Endometrial microvascular endothelial cells (primary cell): ENCODE measurements around the gene ZCCHC7. TPM values are rescaled to one million over a fixed set of nuclear protein-coding genes. Genes with fewer than 3 reads are reported as not detected.
"Not testable (repeated sequence)": the region's sequence is repeated elsewhere in the genome, so short reads cannot be mapped to it uniquely, and the experiment has no call there.

Source experiments
- in situ Hi-C: cut with HindIII; loops from 2 replicates; pipeline ENCODE4 v1.10.0; 2017; ENCODE audit warnings: low sequenced_read_pairs, low pct_unique_long_range_greater_than_20kb; ENCODE audit errors: inconsistent ontology term
- total RNA-seq: library from RNA; depleted of rRNA; stranded (reverse); fragments of >200 nt; gene quantifications from one replicate; pipeline ENCODE4 v1.2.3, GENCODE V29; 2015; ENCODE audit errors: inconsistent ontology term

ZCCHC7 gene
- total RNA-seq, 1 donor from 2014 or later = 8.3 TPM

DNA sequence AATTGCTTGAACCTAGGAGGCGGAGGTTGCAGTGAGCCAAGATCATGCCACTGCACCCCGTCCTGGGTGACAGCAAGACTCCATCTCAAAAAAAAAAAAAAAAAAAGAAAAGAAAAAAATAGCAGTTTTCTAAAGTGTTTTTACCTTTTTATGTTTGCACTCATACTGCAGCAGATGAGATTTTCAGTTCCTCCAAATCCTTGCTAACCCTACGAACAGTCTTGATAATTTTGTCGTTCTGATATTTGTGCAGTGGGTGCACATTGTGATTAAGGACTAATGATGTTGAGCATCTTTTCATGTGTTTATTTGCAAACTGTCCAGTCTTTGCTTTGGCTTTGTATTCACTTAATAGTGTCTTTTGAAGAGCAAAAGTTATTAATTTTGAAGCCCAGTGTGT is 42.9 kb downstream of the ZCCHC7 start:
- in situ Hi-C loops = no loop called here

DNA sequence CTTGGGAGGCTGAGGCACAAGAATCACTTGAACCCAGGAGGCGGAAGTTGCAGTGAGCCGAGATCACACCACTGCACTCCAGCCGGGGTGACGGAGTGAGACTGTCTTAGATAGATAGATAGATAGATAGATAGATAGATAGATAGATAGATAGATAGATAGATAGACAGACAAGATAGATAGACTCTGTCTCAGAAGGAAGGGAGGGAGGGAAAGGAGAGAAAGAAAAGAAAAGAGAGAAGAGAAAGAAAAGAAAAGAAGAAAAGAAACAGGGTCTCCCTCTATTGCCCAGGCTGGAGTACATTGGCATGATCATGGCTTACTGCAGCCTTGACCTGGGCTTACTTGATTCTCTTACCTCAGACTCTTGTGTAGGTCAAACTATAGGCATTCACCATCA is 44.0 kb downstream of the ZCCHC7 start:
- in situ Hi-C loops = not testable (repeated sequence)

DNA sequence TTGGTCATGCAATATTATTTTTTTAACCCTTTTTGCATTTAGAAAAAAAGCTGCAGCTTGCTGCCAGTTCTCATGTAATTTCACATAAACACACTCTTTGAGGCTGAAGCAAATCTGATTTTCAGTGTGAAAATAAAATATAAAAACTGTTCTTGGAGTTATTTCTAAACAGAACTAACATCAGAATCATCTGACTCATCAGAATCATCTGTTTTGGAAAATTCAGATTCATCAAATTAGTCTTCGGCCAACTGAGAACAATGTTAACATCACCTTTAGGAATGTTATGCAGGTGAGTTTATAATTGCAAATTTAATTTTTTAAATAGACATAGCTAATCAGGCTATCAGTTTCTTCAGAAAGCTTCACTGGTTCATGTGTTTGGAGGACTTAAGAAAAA is 45.3 kb downstream of the ZCCHC7 start:
- in situ Hi-C loops = no loop called here

DNA sequence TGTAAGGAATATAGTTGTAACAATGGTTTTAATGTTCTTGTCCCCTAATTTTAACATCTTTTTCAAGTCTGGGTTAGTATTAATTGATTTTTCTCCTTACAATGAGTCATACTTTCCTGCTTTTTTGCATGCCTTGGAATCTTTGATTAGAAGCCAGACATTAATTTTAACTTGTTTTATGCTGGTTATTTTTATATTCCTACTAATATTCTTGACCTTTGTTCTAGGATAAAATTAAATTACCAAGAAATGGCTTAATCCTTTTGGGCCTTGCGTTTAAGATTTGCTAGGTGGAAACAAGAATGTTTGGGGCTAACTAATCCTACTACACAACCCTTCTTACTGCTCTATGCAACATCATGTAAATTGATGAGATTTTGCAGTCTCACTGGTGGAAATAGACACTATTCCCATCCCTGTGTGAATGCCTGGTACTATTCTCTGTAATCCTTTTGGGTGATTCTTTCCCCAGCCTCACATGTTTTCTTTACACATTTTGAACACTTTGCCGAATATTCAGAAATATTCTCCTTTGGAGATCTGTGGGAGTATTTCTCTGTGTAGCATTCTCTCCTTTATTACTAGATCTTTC is 47.2 kb downstream of the ZCCHC7 start:
- in situ Hi-C loops = no loop called here

DNA sequence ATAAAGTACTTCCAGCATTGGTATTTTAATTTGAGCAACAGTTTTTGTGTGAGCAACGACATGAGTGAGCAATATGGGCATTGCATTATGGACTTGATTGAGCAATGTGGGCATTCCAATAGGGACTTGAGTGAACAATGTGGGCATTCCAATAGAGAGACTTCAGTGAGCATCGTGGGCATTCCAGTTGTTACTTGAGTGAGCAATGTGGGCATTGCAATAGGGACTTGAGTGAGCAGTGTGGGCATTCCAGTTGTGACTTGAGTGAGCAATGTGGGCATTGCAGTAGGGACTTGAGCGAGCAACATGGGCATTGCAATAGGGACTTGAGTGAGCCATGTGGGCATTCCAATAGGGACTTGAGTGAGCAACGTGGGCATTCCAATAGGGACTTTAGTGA is 52.2 kb downstream of the ZCCHC7 start:
- in situ Hi-C loops = no loop called here

DNA sequence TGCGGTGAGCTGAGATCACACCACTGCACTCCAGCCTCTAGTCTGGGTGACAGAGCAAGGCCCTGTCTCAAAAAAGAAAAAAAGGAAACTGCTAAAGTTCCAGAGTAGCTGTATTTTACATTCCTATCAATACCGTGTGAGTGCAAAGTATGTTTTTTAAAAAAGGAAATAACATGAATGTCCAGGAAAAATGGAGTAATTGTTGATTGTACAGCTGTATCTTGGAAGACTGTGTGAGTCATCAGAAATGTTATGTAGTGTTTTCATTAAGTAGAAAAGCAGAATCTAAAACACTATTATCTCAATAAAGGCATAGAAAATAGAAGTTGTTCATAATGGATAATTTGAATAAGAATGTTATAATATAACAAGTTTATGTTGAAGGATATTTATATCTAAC is 53.9 kb downstream of the ZCCHC7 start:
- in situ Hi-C loops = no loop called here

DNA sequence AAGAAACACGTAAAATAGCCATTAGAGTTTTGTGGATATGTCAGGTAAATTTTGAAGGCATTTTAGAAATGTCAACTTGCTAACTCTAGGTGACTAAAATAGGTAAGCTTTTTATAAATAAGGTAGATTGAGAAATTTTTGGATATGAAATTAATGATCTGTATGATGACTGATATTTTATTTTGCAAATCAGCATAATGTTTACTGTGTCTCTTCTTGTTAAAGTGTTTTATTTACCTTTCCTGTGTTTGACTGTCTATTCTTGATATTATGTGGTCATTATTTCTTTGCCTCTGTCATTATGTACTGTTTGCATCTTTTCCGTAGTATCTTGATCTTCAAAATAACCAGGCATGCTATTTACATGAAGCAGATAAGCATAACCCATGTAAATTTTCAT is 58.4 kb downstream of the ZCCHC7 start:
- in situ Hi-C loops = no loop called here

DNA sequence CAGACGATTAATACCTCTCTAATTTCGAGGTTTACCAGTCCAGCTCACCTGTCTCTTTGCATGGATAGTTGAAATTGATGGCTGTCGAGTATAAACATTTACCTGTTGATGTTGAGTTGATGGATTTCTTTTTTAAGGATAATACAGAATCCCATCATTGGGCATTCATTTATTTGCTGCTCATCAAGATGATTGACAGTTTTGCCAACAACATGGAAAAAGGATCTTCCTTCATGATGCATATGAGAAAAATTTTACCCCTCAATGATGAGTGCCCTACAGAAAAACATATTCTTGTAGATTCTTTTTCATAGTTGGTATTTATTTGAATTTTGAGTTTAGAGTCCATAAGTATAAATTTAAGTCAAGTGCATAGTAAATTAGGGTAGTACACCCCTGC is 59.2 kb downstream of the ZCCHC7 start:
- in situ Hi-C loops = no loop called here

DNA sequence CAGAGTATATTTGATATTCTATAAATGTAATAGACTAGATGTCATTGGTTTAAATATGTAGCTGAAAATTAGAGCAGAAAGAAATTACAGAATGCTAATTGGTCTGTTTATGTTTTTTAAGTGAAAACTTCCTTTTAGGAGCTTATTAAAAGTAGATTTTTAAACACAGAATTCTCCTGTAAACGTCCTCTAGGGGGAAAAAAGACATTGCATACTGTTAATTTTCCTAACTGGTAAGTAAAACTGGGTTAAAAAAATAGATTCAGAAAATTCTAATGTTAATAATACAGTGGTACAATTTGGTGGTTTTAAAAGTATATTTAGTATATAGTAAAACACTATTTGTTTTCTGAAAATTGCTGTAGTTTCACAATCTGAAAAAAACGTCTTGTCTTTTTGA is 59.8 kb downstream of the ZCCHC7 start:
- in situ Hi-C loops = no loop called here

DNA sequence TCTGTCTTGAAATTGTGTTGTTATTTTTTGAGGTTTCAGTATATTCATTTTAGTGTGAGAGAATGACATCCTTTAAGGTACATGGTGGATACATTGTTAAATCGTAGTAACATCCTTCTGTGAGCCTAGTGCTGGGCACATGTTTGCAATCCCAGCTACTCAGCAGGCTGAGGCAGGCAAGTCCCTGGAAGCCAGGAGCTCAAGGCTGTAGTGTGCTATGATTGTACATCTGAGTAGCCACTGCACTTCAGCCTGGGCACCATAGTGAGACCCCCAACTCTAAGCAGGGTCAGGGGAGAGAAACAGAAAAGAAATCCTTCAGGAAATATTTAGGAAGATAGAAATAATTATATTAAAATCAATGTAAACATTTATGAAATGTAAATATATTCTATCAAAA is 62.3 kb downstream of the ZCCHC7 start:
- in situ Hi-C loops = no loop called here

DNA sequence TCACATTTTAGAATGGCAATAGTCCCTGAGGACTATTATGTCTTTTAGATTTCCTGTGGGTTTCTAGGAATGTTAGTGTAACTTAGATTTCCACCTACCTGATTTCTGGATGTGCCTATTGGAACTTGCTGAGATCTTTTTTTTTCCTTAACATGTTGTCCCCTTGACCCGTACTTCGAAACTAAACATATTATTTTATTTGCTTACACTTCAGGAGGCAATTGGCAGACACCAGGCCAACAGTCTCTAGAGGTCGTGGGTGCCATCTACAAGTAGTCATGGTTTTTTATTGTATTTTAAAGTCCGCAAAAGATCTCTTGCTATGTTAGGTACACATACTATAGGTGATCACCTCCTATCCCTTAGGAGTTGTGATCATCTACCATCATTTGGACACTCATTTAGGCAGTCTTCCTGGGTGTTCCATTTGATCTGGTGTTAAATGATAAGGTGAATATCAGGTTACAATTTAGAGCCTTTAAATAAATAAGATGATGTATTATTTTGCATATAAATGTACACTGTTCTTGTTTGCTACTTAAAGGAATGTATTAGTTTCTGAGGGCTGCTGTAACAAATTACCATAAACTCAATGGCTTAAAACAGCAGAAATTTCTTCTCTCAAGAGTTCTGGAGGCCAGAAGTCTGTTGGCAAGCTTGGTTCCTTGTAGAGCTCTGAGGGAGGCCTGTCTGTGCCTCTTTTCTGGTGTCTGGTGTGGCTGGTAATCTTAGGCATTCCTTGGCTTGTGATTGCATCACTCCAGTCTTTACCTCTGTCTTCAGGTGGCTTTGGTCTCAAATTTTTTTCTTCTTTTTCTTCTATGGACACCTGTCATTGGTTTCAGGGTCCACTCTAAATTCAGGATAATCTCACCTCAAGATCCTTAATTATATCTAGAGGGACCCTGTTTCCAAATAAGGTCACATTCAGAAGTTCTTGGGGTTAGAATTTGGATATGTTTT is 64.8 kb downstream of the ZCCHC7 start:
- in situ Hi-C loops = no loop called here

DNA sequence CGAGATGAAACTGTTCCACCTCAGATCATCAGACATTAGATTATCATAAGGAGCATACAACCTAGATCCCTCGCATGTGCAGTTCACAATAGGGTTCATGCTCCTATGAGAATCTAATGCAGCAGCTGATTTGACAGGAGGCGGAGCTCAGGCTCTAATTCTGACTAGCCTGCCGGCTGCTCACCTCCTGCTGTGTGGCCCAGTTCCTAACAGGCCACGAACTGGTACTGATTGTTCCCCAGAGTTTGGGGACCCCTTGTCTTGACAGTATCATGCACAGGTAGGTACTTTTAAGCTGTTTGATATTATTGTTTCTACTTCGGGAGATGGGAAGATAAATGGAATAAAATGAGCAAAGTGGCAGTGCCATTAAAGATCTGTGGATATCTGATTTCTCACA is 66.9 kb downstream of the ZCCHC7 start:
- in situ Hi-C loops = no loop called here

DNA sequence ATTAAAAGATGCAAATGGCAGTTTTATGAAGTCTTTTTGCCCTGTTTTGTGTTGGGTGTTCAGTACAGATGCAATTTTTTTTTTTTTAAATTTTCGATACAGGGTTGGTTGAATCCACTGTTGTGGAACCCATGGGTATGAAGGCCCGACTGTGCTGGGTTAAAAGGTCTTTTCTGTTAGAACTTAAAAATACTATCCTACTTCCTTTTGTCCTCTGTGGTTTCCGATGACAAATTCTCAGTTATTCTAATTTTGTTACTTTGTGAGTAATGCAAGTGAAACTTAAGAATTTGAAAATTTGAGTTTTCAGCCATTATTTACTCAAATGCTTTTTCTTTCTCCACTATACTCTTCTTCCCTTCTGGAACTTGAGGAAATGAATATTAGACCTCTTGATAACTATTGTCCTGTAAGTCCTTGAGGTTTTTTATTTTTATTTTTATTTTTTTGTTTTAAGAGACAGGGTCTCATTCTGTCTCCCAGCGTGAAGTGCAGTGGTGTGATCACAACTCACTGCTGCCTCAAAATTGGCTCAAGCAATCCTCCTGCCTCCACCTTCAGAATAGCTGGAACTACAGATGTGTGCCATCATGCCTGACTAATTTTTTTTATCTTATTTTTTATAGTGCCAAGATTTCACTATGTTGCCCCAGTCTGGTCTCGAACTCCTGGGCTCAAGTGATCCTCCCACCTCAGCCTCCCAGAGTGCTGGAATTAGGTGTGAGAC is 67.5 kb downstream of the ZCCHC7 start:
- in situ Hi-C loops = no loop called here

DNA sequence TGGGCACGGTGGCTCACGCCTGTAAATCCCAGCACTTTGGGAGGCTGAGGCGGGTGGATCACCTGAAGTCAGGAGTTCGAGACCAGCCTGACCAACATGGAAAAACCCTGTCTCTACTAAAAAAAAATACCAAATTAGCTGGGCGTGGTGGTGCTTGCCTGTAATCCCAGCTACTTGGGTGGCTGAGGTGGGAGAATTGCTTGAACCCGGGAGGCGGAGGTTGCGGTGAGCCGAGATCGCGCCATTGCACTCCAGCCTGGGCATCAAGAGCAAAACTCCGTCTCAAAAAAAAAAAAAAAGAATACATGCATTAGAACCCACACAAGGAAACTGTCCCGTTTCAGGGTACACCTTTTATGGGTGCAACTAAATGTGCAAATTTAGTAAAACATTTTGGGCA is 70.4 kb downstream of the ZCCHC7 start:
- in situ Hi-C loops = not testable (repeated sequence)

DNA sequence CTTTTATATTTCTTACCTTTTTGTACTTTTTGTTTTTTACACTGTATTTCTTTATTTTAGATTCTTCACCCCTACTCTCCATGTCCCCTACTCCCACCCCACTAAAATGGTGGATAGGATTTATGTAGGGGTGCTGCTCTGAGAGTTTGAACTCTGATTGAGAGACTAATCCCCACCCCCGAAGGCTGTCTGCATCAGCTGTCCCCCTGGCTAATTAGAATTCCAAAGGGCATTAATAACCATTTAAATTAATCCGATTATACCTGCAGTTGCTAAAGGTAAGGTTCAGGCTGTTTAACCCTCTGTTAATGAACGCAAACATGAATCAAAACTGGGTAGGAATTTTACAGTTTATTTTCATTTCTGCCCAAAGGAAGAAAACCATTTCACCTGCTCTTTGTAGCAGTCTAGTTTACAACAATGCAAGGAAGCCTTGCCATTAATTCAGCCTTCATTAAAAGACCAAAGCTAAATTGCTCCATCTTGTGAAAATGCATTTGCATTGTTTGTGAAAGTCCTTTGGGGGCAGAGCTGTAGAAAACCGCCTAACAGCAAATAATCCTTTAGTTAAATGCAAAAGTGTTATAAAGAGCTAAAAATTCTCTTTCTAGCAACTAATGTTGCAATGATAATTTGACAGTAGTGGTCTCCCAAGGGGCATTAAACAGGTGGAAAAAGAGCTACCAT is 71.2 kb downstream of the ZCCHC7 start:
- in situ Hi-C loops = no loop called here

DNA sequence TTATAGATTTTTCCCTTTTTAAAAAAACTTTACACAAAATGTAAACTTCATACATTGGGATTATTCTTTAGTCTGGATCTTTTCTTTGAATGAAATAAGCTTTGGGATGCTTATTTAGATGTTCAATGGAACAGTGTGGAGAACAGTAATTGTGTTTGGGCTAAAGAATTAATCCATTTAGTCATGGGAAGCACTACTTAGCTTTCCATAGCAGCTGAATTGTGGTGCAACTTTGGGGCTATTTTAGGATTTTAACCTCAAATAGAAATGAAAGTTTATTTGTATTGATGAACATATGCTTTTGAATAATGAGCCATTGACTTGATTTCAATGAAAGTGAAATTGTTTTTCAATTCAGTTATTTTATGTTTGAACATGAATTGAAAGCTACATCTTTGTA is 72.4 kb downstream of the ZCCHC7 start:
- in situ Hi-C loops = no loop called here

DNA sequence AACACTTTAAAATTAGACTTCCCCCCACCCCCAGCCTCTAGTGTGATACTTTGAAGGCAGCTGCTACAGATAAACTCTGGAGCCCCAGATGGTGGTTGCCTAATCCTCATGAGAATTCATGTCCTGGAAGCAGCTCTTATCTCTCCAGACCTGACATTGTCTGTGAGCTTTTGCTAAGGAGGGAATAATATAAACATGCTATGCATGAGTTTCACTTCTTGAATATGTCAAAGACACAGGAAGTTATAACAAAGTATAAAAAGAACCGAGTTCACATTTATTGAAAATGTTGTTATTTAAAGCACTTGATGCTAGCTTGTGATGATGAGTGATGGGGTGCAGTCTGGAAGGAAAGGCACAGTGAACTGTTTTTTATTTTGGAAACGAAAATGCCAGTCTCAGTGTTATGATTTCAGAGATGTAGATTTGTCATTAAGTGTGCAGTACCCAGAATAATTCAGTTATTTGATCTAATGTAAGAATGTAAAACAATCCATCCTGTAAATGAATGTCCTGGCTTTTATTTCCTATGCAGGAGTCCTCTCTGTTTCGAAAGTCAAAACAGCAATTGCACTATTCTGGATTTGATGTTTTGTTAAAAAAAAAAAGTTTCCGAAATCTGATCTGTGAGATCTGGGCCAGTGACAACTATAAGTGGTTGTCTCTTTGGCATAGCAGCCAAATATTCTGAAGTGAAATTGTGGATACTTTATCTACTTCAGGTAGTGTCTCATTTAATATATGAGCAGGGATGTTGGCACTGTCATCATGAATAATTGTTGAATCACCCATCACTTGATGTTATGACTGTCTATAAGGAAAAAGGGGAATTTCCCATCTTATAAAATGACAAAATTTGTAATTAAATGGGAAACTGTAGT is 77.0 kb downstream of the ZCCHC7 start:
- in situ Hi-C loops = no loop called here

DNA sequence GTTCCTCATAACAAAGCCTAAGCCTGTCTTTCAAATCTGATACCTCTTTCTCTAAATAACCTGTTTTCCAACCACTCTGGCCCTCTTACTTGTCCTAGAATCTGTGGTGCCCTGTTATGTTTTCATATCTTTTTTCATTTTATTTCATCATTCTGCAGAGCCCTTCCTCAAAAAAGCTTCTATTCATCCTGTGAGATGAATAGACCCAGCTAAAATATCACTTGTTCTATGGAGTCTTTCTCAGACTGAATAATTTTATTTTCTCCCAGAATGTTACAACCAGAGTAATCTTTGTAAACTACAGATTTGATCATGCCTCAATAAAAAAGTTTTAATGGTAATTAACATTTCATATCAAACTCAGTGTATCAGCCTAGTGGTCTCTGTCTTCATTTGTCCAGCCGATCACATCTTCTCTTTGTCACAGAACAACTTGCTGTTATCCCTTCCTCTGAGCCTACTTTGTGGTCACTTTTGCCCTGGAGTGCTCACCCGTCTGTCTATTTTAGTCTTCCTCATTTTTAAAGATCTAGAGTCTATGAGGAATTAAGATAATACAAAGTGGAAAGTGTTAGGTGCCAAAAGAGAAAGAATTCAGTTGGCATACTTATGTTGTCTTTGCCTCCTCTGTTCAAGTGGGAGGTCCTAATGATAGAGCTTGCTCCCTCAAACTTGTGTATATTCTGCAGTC is 77.8 kb downstream of the ZCCHC7 start:
- in situ Hi-C loops = no loop called here
